ENCODE data around the gene CHMP3.

DNA sequence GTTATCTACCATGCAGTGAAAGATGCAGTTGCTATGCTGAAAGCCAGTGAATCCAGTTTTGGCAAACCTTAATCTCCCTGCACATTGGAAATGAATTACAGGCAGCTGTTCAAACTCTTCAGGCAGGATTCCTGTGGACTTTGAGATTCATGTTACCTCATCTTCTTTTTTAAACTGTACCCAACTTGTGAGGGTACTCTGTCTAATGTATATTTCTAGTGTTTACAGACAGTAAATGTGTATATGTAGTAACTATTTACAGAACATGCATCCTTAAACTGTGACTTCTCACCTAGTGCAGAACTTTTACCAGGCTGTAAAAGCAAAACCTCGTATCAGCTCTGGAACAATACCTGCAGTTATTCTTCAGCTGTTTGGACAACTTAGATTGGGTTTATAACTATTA lies 71.2 kb downstream of the CHMP3 start:
- no peak for TF ChIP-seq EP300 (IDR thresholded peaks at IDR 0.05)
- TF ChIP-seq, protein P1, sequence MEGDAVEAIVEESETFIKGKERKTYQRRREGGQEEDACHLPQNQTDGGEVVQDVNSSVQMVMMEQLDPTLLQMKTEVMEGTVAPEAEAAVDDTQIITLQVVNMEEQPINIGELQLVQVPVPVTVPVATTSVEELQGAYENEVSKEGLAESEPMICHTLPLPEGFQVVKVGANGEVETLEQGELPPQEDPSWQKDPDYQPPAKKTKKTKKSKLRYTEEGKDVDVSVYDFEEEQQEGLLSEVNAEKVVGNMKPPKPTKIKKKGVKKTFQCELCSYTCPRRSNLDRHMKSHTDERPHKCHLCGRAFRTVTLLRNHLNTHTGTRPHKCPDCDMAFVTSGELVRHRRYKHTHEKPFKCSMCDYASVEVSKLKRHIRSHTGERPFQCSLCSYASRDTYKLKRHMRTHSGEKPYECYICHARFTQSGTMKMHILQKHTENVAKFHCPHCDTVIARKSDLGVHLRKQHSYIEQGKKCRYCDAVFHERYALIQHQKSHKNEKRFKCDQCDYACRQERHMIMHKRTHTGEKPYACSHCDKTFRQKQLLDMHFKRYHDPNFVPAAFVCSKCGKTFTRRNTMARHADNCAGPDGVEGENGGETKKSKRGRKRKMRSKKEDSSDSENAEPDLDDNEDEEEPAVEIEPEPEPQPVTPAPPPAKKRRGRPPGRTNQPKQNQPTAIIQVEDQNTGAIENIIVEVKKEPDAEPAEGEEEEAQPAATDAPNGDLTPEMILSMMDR (IDR thresholded peaks at IDR 0.05): no peak
